ENCODE results near the gene CADPS. TPM values are rescaled to one million over a fixed set of nuclear protein-coding genes. Genes with fewer than 3 reads are reported as not detected.

Gene CADPS
- total RNA-seq, result not detected in 2 replicates

DNA sequence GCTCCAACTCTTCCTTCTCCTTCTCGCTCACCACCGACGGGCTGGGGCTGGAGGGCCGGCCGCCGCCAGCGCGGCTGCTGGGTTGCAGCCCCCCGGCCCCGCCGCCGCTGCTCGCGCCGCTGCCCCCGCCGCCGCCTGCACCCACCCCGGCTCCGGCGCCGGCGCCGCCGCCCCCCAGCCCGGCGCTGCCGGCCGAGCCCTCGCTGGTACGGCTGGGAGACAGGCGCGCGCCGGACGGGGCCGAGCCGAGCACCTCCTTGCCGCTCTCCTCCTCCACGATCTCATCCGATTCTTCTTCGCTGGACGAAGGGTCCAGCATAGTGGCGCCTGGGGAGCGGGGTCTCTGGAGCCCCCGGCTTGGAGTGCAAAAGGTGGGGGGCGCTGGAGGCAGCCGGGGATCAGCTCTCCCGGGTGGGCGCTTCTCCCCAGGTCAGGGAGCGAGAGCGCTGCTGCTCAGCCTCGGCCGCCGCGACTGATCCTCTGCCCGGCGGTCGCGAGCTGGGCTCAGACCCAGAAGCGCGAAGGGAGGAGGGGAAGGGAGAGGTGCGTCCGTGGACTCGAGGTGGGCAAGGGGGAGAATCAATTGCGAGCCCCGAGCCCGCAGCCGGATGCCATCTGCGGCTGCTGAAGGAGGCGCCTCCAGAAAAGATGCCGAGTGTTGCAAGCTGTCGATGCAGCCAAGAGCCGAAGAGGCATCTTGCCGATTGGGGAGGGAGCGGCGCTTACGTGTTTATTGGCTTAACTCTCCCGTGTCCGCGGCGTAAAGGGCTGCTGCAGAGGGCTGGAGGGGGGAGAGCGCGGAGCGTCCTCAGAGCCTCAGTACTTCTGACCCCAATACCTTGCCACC, at the start of gene CADPS:
Gene CADPS (minus strand): TSS at position 706 of the 847 bp plus-strand sequence. CDS start 387 bp downstream, at position 319.

DNA sequence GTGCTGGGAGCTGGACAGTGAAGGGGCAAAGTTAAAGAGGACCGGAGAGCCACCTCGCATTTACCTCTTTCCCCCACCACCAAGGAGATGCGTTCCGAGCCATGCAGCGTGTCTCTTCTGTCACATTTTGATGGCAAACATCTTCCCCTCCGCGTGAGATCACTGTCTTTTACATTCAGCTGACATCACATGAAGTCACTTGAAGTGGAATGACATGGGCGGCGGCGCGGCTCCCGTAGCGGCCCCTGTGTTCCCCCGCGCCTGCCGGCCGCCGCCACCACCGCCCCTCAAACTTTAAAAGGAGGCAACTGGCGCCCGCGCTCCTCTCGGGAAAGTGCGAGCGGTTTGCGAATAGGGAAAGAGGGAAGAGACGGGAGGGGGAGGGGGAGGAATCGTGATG, 502.0 kb downstream of the CADPS start, which contains the start of gene FEZF2:
Gene FEZF2 (minus strand): TSS at position 336 of the 400 bp plus-strand sequence. CDS start 682 bp downstream, outside the sequence.

Small RNA genes lying within 50 kb of the gene (small RNA-seq; reads per million reads assigned to genes)
- gene RN7SL863P (not detected), gene RNU6-139P (0.08 reads per million)

Data from vein endothelial cell (primary cell).